ENCODE data around the gene RBM23. TPM values are rescaled to one million over a fixed set of nuclear protein-coding genes. Genes with fewer than 3 reads are reported as not detected.
"Not testable (repeated sequence)": the region's sequence is repeated elsewhere in the genome, so short reads cannot be mapped to it uniquely, and the experiment has no call there.

Gene RBM23
- 42.4 to 49.4 TPM (median 47.4 TPM) in 3 replicates for total RNA-seq (2021)
- Bru-seq, nascent RNA = percentile 71 among the genes with signal in this experiment
- long read RNA-seq, experiment 1, full-length matches to known transcripts = 136 of 172 reads
- long read RNA-seq, experiment 1, partial matches to known transcripts = 13 of 172 reads
- long read RNA-seq, experiment 1, other reads (novel, unspliced or antisense) = 23 of 172 reads
- long read RNA-seq, experiment 2, full-length matches to known transcripts = 24 of 46 reads
- long read RNA-seq, experiment 2, partial matches to known transcripts = 10 of 46 reads
- long read RNA-seq, experiment 2, other reads (novel, unspliced or antisense) = 12 of 46 reads
- long read RNA-seq, experiment 3, full-length matches to known transcripts = 58 of 76 reads
- long read RNA-seq, experiment 3, partial matches to known transcripts = 4 of 76 reads
- long read RNA-seq, experiment 3, other reads (novel, unspliced or antisense) = 14 of 76 reads

- Mint-ChIP-seq H3K9me3 (no peaks in the 10 kb centered on the region), H3K4me1 (peaks cover 17% of the 10 kb centered on the region), H3K36me3 (peaks cover 42% of the 10 kb centered on the region), H3K27ac (peak within 1 kb of the TSS; percentile 100), H3K27me3 (ENCODE audit: low read depth) (peaks cover 2% of the 10 kb centered on the region; the same call in 1 of the 2 replicates), H3K4me3 (peak within 1 kb of the TSS; percentile 92)
- DNase-seq (ENCODE audit: low spot score) (peak; percentile 100), ATAC-seq (peak; percentile 98)
- ChIA-PET POLR2A (interaction anchor here (0.8 to 2.4 kb wide), 6 partner anchors 11 to 176 kb away, joined by 3 to 14 read pairs (median 5); partner anchors contain the start of genes ACIN1, C14orf119, PRMT5 and REM2), CTCF (interaction anchor here (0.9 to 2.8 kb wide), 20 partner anchors 9 to 362 kb away, joined by 3 to 19 read pairs (median 4); partner anchors contain the start of genes ACIN1, C14orf119, LRP10 and PRMT5)
- TF ChIP-seq GABPB1 (CRISPR knock-in tag; IDR thresholded peaks at IDR 0.05) = no peak
- TF ChIP-seq IRF2 (CRISPR knock-in tag; IDR thresholded peaks at IDR 0.05; ENCODE audit: borderline replicate concordance, low read depth) = no peak
- peak; percentile 99 for TF ChIP-seq ZBTB21 (CRISPR knock-in tag; IDR thresholded peaks at IDR 0.05; ENCODE audit: borderline replicate concordance)
- TF ChIP-seq ETV6 (CRISPR knock-in tag; IDR thresholded peaks at IDR 0.05) = peak; percentile 36; the same call in 1 of the 2 replicates
- peak; percentile 71; the same call in 1 of the 2 replicates for TF ChIP-seq ZMAT4 (CRISPR knock-in tag; IDR thresholded peaks at IDR 0.05)
- no peak for TF ChIP-seq PREB (CRISPR knock-in tag; IDR thresholded peaks at IDR 0.05; ENCODE audit: borderline replicate concordance)
- no peak for TF ChIP-seq ZNF263 (CRISPR knock-in tag; IDR thresholded peaks at IDR 0.05; ENCODE audit: low read depth)
- TF ChIP-seq GRHL2 (CRISPR knock-in tag; IDR thresholded peaks at IDR 0.05; ENCODE audit: insufficient replicate concordance, severe bottlenecking) = no peak
- peak; percentile 67; the same call in 1 of the 2 replicates for TF ChIP-seq SP1 (CRISPR knock-in tag; conservative IDR thresholded peaks at IDR 0.05)
- peak; percentile 85 for TF ChIP-seq NFYB (CRISPR knock-in tag; conservative IDR thresholded peaks at IDR 0.05; ENCODE audit: low read depth)
- peak; percentile 95 for TF ChIP-seq CREM (CRISPR knock-in tag; IDR thresholded peaks at IDR 0.05)
- TF ChIP-seq ZNF671 (CRISPR knock-in tag; IDR thresholded peaks at IDR 0.05) = no peak
Observed at GRCh38 chr14:22918804-22919600, at the start of gene RBM23. TSS of gene RBM23 (minus strand) at chr14:22919149.

- ChIA-PET POLR2A (interaction anchor here (2.2 kb wide), 1 partner anchor 10 kb away, joined by 10 read pairs; the partner anchor contains the start of gene HAUS4), CTCF (interaction anchor here (0.9 to 2.9 kb wide), 5 partner anchors 20 to 130 kb away, joined by 3 to 11 read pairs (median 6); no protein-coding TSS in a partner anchor)
- H3K27me3 Mint-ChIP-seq (ENCODE audit: low read depth) = no peaks in the 10 kb centered on the region
- H3K9me3 Mint-ChIP-seq = peaks cover under 1% of the 10 kb centered on the region; the same call in 1 of the 2 replicates
- DNase-seq (ENCODE audit: low spot score) = no peak
- no peak overlapping the region; the same call in 1 of the 2 replicates for H3K27ac Mint-ChIP-seq
- no peak for ATAC-seq
- H3K36me3 Mint-ChIP-seq = peaks cover 15% of the 10 kb centered on the region
- H3K4me3 Mint-ChIP-seq = no peak overlapping the region
- TF ChIP-seq TEAD1 (CRISPR knock-in tag; IDR thresholded peaks at IDR 0.05) (no peak), GABPB1 (CRISPR knock-in tag; IDR thresholded peaks at IDR 0.05) (0 out of 2 replicates have a peak, but pooled peaks have one; percentile 31)
- no peaks in the 10 kb centered on the region for H3K4me1 Mint-ChIP-seq
Observed at GRCh38 chr14:22966783-22967269, 47.9 kb upstream of the RBM23 start.

GRCh38 chr14:22965916-22966782 is 47.2 kb upstream of the RBM23 start:
- not testable (repeated sequence) for ATAC-seq; H3K4me3 Mint-ChIP-seq; H3K27ac Mint-ChIP-seq; H3K27me3 Mint-ChIP-seq (ENCODE audit: low read depth); DNase-seq (ENCODE audit: low spot score); H3K36me3 Mint-ChIP-seq; H3K9me3 Mint-ChIP-seq; H3K4me1 Mint-ChIP-seq
- ChIA-PET CTCF (interaction anchor here (0.9 to 2.3 kb wide), 3 partner anchors 20 to 86 kb away, joined by 3 to 11 read pairs (median 6); no protein-coding TSS in a partner anchor), POLR2A (interaction anchor here (0.6 to 2.2 kb wide), 3 partner anchors 9 to 1277 kb away, joined by 3 to 10 read pairs (median 3); partner anchors contain the start of genes HAUS4 and TINF2)
- peak; percentile 60 for TF ChIP-seq GABPB1 (CRISPR knock-in tag; IDR thresholded peaks at IDR 0.05)

Measured in WTC11 (cell line).